GM12878 (cell line): Measurements from ENCODE around the gene IFIT1. TPM values are rescaled to one million over a fixed set of nuclear protein-coding genes. Genes with fewer than 3 reads are reported as not detected.

Source experiments
- ATAC-seq: fragments of 200-7000 bp; cut with Tn5 transposase; 3 replicates; pipeline ENCODE4 v1.9.1; 2020; ENCODE audit warnings: mild to moderate bottlenecking, moderate library complexity
- BruUV-seq: library from RNA; stranded (reverse); fragments of 400-500 nt; replicated peaks from 2 replicates; lab custom pipeline; 2021; lab: Mats Ljungman, UMichigan
- CTCF ChIA-PET: fragments of 300-600 bp; sonication (Branson Sonifier 250); formaldehyde crosslinking; extraction: SDS; loops from one replicate; lab custom pipeline; 2021; ENCODE audit warnings: inconsistent platforms; lab: Yijun Ruan, JAX
- POLR2A ChIA-PET: fragments of 350-600 bp; formaldehyde crosslinking; extraction: SDS; loops from one replicate; lab custom pipeline; 2021; ENCODE audit warnings: inconsistent platforms; lab: Charles Lee
- RAD21 ChIA-PET: fragments of 300-600 bp; sonication (Branson Sonifier 250); formaldehyde crosslinking; loops from one replicate; lab custom pipeline; 2023; ENCODE audit warnings: antibody characterized with exemption; ENCODE audit not compliant: unreplicated experiment; lab: Charles Lee
- SMC1A ChIA-PET: fragments of 300-600 bp; sonication (Branson Sonifier 250); formaldehyde crosslinking; loops from one replicate; lab custom pipeline; 2023; ENCODE audit not compliant: unreplicated experiment, uncharacterized antibody; lab: Charles Lee
- DNase-seq: peaks from one replicate; pipeline ENCODE4 v3.0.0-alpha.2; 2011; ENCODE audit warnings: low read depth, low spot score
- FAIRE-seq: peaks from 3 replicates; lab custom pipeline; 2011; peaks lifted over from hg19 to GRCh38; lab: Jason Lieb, UNC
- H2AFZ ChIP-seq: 2 replicates; pipeline ENCODE4 v1.6.0; 2011; ENCODE audit warnings: low read depth, low read length, control low read depth; ENCODE audit not compliant: control insufficient read depth
- H3K27ac ChIP-seq: 2 replicates; pipeline ENCODE4 v1.5.1; 2011; ENCODE audit warnings: control low read depth; ENCODE audit not compliant: control insufficient read depth, insufficient read depth
- H3K27me3 ChIP-seq, 2 experiments: replicated peaks in 1 of 2; 2 replicates each; pipeline versions ENCODE4 v1.6.0 to v1.6.1; 2011; ENCODE audit warnings: low read length in 1 of 2; ENCODE audit not compliant: control insufficient read depth in 2 of 2, insufficient read depth in 2 of 2
- H3K36me3 ChIP-seq, 2 experiments: 2 replicates each; pipeline ENCODE4 v1.5.1; 2011; ENCODE audit warnings: low read length in 1 of 2; ENCODE audit not compliant: control insufficient read depth in 2 of 2, insufficient read depth in 2 of 2
- H3K4me1 ChIP-seq: 2 replicates; pipeline ENCODE4 v1.6.1; 2011; ENCODE audit warnings: mild to moderate bottlenecking, low read length, moderate library complexity, mixed read lengths; ENCODE audit not compliant: control insufficient read depth, insufficient read depth
- H3K4me2 ChIP-seq: 2 replicates; pipeline ENCODE4 v1.6.0; 2011; ENCODE audit warnings: control low read depth; ENCODE audit not compliant: control insufficient read depth, insufficient read depth
- H3K4me3 ChIP-seq: fragments of 200-600 bp; sonication (generic); 2 replicates; pipeline ENCODE4 v1.5.1; 2016
- H3K79me2 ChIP-seq: 2 replicates; pipeline ENCODE4 v1.6.0; 2011; ENCODE audit warnings: low read length; ENCODE audit not compliant: control insufficient read depth, insufficient read depth
- H3K9ac ChIP-seq: 2 replicates; pipeline ENCODE4 v1.8.0; 2011; ENCODE audit warnings: low read length, control low read depth, mixed read lengths; ENCODE audit not compliant: control insufficient read depth, insufficient read depth
- H3K9me3 ChIP-seq: replicated peaks from 3 replicates; pipeline ENCODE4 v1.5.1; 2011; ENCODE audit warnings: mild to moderate bottlenecking, low read length; ENCODE audit not compliant: control insufficient read depth, insufficient read depth
- H4K20me1 ChIP-seq: 2 replicates; pipeline ENCODE4 v1.6.0; 2011; ENCODE audit not compliant: control insufficient read depth, insufficient read depth
- BMI1 ChIP-seq: fragments of 450-650 bp; IDR thresholded peaks from 2 replicates; pipeline ENCODE4 v1.6.1; 2016; ENCODE audit warnings: mild to moderate bottlenecking, moderate library complexity, borderline replicate concordance
- CBX5 ChIP-seq: sonication (generic); IDR thresholded peaks from 2 replicates; pipeline ENCODE4 v1.6.1; 2016; ENCODE audit warnings: low read depth, moderate library complexity, mild to moderate bottlenecking, inconsistent platforms
- CHD2 ChIP-seq: IDR thresholded peaks from 2 replicates; pipeline ENCODE4 v1.6.1; 2011; ENCODE audit warnings: low read depth, low read length, improper control_type of control experiment, borderline replicate concordance
- ESRRA ChIP-seq: IDR thresholded peaks from 2 replicates; pipeline ENCODE4 v1.6.1; 2012; ENCODE audit warnings: mild to moderate bottlenecking, low read length, improper control_type of control experiment
- GABPA ChIP-seq: IDR thresholded peaks from 2 replicates; pipeline ENCODE4 v1.6.1; 2014; ENCODE audit warnings: antibody characterized with exemption, low read depth, mild to moderate bottlenecking, inconsistent platforms
- KDM1A ChIP-seq: fragments of 200-600 bp; sonication (generic); IDR thresholded peaks from 2 replicates; pipeline ENCODE4 v1.6.1; 2016; ENCODE audit warnings: borderline replicate concordance
- MYB ChIP-seq: fragments of 150-350 bp; IDR thresholded peaks from 2 replicates; pipeline ENCODE4 v1.6.1; 2014; ENCODE audit warnings: mild to moderate bottlenecking, low read depth, low read length, borderline replicate concordance
- NR2C2 ChIP-seq: IDR thresholded peaks from 2 replicates; pipeline ENCODE4 v1.6.1; 2011; ENCODE audit warnings: borderline replicate concordance, low read depth; ENCODE audit not compliant: control insufficient read depth, insufficient read length
- RELA ChIP-seq: fragments of 450-650 bp; IDR thresholded peaks from 2 replicates; pipeline ENCODE4 v1.8.0; 2014; ENCODE audit warnings: borderline replicate concordance; ENCODE audit not compliant: partially characterized antibody
- WGBS: methylation state at CpG from one replicate; pipeline ENCODE4 v1.1.6; 2016; ENCODE audit warnings: low lambda C conversion rate; ENCODE audit not compliant: insufficient replicate concordance, insufficient coverage; ENCODE audit errors: missing lambda C conversion rate; 5-methylcytosine and 5-hydroxymethylcytosine counted together
- in situ Hi-C: fragments of 300-500 bp; cut with MboI; formaldehyde crosslinking; loops from 9 replicates; pipeline ENCODE4 v1.14.3; 2018; ENCODE audit warnings: mixed read lengths
- intact Hi-C: fragments of 100-400 bp; cut with micrococcal nuclease; formaldehyde crosslinking; loops from one replicate; pipeline ENCODE4 v1.14.2; 2022; ENCODE audit not compliant: unreplicated experiment
- polyA plus RNA-seq, 11 experiments: library from polyadenylated mRNA; depleted of rRNA in 4 of 11; unstranded in 6 of 11; stranded (reverse) in 5 of 11; fragments of >200 nt; fragmentation: Nextera tagmentation in 4 of 11; fragmentation: Illumina TruSeq in 1 of 11; extraction: Ambion mirVana in 4 of 11; extraction: Trizol in 1 of 11; gene quantifications; 1 replicate in 1 of 11; 2 replicates in 10 of 11; pipeline versions ENCODE4 v1.2.1 to v1.2.3, GENCODE V29; 2011 to 2016; ENCODE audit warnings: inconsistent platforms in 2 of 11, missing spikeins in 2 of 11, low read depth in 1 of 11
- total RNA-seq, 4 experiments: library from RNA; depleted of rRNA in 3 of 4; stranded (reverse); fragments of >200 nt in 3 of 4; fragmentation: Illumina TruSeq in 1 of 4; extraction: Trizol in 1 of 4; gene quantifications; 2 replicates each; pipeline versions ENCODE4 v1.2.1 to v1.2.3, GENCODE V29; 2013 to 2021
- TF ChIP-seq, protein P1 (sequence below): fragments of 450-650 bp; conservative IDR thresholded peaks from 2 replicates; pipeline ENCODE4 v1.6.1; 2017; ENCODE audit warnings: mild to moderate bottlenecking, moderate library complexity
- TF ChIP-seq, protein P2 (sequence below): IDR thresholded peaks from 2 replicates; pipeline ENCODE4 v1.6.1; 2012; ENCODE audit warnings: low read length, inconsistent platforms
- TF ChIP-seq, protein P3 (sequence below): fragments of 450-650 bp; IDR thresholded peaks from 2 replicates; pipeline ENCODE4 v1.6.1; 2017; ENCODE audit warnings: mild to moderate bottlenecking, moderate library complexity

IFIT1 gene
- total and polyA plus RNA-seq, 10 of the 15 experiments (the other 5 are each of a cell fraction or from before 2014, with no cell fraction given) = 13.9 to 37.2 (median 22.3) TPM

DNA sequence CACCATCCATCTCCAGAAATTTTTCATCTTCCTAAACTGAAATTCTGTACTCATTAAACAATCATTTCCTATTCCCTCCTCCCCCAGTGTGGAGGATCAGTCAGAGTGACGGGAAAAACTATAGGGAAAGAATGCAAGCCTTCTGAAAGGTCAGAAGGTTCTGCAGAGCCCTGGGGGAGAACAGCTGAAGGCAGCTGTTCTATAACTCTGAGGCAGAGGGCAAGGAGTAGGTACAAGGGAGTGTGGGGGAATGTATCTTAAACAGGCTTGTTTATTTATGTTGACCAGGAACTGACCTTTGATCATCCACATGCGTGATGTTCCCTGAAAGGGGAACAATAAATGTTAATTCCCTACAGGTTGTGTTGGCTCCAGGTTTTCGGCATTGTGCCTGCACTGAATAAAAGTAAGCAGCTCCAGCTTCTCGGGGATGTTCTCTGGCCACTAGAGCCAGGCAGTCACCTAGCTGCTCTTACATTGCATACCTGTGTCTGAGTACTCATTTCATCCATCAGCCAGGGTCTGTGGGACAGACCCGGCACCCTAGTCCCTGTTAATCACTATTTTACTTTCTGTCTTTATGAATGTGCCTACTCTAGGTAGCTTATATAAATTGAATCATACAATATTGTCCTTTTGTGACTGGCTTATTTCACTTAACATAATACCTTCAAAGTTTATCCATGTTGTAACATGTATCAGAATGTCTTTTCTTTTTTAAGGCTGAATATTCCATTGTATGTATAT is 5.8 kb downstream of the IFIT1 start (continued):
- TF ChIP-seq, protein P1, sequence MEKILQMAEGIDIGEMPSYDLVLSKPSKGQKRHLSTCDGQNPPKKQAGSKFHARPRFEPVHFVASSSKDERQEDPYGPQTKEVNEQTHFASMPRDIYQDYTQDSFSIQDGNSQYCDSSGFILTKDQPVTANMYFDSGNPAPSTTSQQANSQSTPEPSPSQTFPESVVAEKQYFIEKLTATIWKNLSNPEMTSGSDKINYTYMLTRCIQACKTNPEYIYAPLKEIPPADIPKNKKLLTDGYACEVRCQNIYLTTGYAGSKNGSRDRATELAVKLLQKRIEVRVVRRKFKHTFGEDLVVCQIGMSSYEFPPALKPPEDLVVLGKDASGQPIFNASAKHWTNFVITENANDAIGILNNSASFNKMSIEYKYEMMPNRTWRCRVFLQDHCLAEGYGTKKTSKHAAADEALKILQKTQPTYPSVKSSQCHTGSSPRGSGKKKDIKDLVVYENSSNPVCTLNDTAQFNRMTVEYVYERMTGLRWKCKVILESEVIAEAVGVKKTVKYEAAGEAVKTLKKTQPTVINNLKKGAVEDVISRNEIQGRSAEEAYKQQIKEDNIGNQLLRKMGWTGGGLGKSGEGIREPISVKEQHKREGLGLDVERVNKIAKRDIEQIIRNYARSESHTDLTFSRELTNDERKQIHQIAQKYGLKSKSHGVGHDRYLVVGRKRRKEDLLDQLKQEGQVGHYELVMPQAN = no peak
- TF ChIP-seq CBX5 (no peak), RELA (no peak), ESRRA (no peak), NR2C2 (no peak)
- TF ChIP-seq, protein P2, sequence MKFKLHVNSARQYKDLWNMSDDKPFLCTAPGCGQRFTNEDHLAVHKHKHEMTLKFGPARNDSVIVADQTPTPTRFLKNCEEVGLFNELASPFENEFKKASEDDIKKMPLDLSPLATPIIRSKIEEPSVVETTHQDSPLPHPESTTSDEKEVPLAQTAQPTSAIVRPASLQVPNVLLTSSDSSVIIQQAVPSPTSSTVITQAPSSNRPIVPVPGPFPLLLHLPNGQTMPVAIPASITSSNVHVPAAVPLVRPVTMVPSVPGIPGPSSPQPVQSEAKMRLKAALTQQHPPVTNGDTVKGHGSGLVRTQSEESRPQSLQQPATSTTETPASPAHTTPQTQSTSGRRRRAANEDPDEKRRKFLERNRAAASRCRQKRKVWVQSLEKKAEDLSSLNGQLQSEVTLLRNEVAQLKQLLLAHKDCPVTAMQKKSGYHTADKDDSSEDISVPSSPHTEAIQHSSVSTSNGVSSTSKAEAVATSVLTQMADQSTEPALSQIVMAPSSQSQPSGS = no peak

DNA sequence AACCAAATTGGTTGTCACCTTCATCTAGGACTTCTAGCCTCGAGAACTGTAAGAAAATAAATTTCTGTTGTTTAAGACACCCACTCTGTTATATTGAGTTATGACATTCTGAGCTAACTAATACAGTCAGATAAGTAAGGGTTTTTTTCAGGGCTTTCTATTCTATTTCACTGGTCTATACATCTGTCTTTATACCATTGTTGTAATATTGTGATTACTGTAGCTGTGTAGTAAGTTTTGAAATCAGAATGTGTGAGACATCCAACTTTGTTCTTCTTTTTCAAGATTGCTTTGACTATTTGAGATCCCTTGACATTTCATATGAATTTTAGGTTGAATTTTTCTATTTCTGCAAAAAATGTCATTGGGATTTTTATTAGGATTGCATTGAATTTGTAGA is 7.5 kb downstream of the IFIT1 start:
- H2AFZ ChIP-seq = no peak overlapping the region
- SMC1A ChIA-PET = interaction anchor here (1.1 kb wide), 2 partner anchors 10 to 19 kb away, joined by 3 to 4 read pairs; no protein-coding TSS in a partner anchor
- 100% methylated on average over 1 of the region's 1 CpG for WGBS
- H4K20me1 ChIP-seq = no peaks in the 10 kb centered on the region
- no peak for ATAC-seq
- CTCF ChIA-PET = interaction anchor here (0.9 to 1.6 kb wide), 4 partner anchors 14 to 63 kb away, joined by 3 to 5 read pairs (median 4); partner anchors contain the start of gene IFIT5
- peaks cover 9% of the 10 kb centered on the region for H3K79me2 ChIP-seq
- H3K9me3 ChIP-seq = no peaks in the 10 kb centered on the region; the same call in 1 of the 3 replicates
- H3K4me2 ChIP-seq = no peak overlapping the region
- no peak for DNase-seq
- no TSS peak for BruUV-seq
- no peaks in the 10 kb centered on the region for H3K27me3 ChIP-seq
- H3K4me3 ChIP-seq = no peak overlapping the region
- no peak overlapping the region for H3K27ac ChIP-seq
- POLR2A ChIA-PET = interaction anchor here (0.6 to 1.2 kb wide), 2 partner anchors 14 to 90 kb away, joined by 3 to 4 read pairs; partner anchors contain the start of gene IFIT5
- in situ Hi-C loops = no loop called here
- no peaks in the 10 kb centered on the region for H3K4me1 ChIP-seq
- intact Hi-C loops = loop anchor here (10.0 kb wide), 1 partner anchor 405 kb away; the partner anchor contains the start of gene FAS
- FAIRE-seq = no peak
- no peak overlapping the region for H3K9ac ChIP-seq
- H3K36me3 ChIP-seq = peaks cover 0 to 15% of the 10 kb centered on the region in 2 experiments; a peak in 2 of 4 replicates
- RAD21 ChIA-PET = interaction anchor here (0.7 to 0.9 kb wide), 2 partner anchors 14 to 19 kb away, joined by 3 to 4 read pairs; partner anchors contain the start of gene IFIT5
- TF ChIP-seq GABPA = no peak
- no peak for TF ChIP-seq CHD2
- TF ChIP-seq MYB = no peak
- no peak for TF ChIP-seq KDM1A
- TF ChIP-seq, protein P3, sequence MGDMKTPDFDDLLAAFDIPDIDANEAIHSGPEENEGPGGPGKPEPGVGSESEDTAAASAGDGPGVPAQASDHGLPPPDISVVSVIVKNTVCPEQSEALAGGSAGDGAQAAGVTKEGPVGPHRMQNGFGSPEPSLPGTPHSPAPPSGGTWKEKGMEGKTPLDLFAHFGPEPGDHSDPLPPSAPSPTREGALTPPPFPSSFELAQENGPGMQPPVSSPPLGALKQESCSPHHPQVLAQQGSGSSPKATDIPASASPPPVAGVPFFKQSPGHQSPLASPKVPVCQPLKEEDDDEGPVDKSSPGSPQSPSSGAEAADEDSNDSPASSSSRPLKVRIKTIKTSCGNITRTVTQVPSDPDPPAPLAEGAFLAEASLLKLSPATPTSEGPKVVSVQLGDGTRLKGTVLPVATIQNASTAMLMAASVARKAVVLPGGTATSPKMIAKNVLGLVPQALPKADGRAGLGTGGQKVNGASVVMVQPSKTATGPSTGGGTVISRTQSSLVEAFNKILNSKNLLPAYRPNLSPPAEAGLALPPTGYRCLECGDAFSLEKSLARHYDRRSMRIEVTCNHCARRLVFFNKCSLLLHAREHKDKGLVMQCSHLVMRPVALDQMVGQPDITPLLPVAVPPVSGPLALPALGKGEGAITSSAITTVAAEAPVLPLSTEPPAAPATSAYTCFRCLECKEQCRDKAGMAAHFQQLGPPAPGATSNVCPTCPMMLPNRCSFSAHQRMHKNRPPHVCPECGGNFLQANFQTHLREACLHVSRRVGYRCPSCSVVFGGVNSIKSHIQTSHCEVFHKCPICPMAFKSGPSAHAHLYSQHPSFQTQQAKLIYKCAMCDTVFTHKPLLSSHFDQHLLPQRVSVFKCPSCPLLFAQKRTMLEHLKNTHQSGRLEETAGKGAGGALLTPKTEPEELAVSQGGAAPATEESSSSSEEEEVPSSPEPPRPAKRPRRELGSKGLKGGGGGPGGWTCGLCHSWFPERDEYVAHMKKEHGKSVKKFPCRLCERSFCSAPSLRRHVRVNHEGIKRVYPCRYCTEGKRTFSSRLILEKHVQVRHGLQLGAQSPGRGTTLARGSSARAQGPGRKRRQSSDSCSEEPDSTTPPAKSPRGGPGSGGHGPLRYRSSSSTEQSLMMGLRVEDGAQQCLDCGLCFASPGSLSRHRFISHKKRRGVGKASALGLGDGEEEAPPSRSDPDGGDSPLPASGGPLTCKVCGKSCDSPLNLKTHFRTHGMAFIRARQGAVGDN = no peak
- no peak for TF ChIP-seq BMI1
